Large intestine (tissue), 3 donors: Measurements from ENCODE around the gene ME3. TPM values are rescaled to one million over a fixed set of nuclear protein-coding genes. Genes with fewer than 3 reads are reported as not detected.
A peak's percentile ranks its signal among the peaks of the same experiment; 100 is the strongest.
"Not testable (repeated sequence)": the region's sequence is repeated elsewhere in the genome, so short reads cannot be mapped to it uniquely, and the experiment has no call there.

Experiments
- DNase-seq, 2 donors: peaks; one replicate each; pipeline versions ENCODE4 v3.0.0 to v3.0.0-alpha.2; 2013
- H3K27ac ChIP-seq: one replicate; pipeline ENCODE4 v1.5.1; 2013; ENCODE audit warnings: low read length
- H3K27me3 ChIP-seq: 2 replicates; pipeline ENCODE4 v1.6.1; 2013; ENCODE audit warnings: low read length; ENCODE audit not compliant: control insufficient read depth, insufficient read depth
- H3K36me3 ChIP-seq: 2 replicates; pipeline ENCODE4 v1.6.1; 2013; ENCODE audit warnings: low read length; ENCODE audit not compliant: control insufficient read depth, insufficient read depth
- H3K4me1 ChIP-seq: one replicate; pipeline ENCODE4 v1.6.1; 2013; ENCODE audit warnings: low read length; ENCODE audit not compliant: control insufficient read depth, insufficient read depth
- H3K4me3 ChIP-seq: one replicate; pipeline ENCODE4 v1.5.1; 2013; ENCODE audit warnings: low read length
- H3K9me3 ChIP-seq: one replicate; pipeline ENCODE4 v1.6.1; 2013; ENCODE audit warnings: mild to moderate bottlenecking, low read depth, low read length, moderate library complexity; ENCODE audit not compliant: control insufficient read depth
- WGBS: methylation state at CpG from one replicate; pipeline ENCODE4 v1.1.5; 2013; ENCODE audit warnings: low lambda C conversion rate; ENCODE audit not compliant: insufficient coverage; 5-methylcytosine and 5-hydroxymethylcytosine counted together
- polyA plus RNA-seq: library from polyadenylated mRNA; unstranded; fragments of 120-200 nt; gene quantifications from one replicate; pipeline ENCODE4 v1.2.1, GENCODE V29; 2013

ME3 gene
- polyA plus RNA-seq, 1 donor: 25.0 TPM

- DNase-seq: no peak
- Histone ChIP-seq H3K27ac (no peak overlapping the region), H3K4me3 (no peak overlapping the region), H3K4me1 (peaks cover 23% of the 10 kb centered on the region), H3K9me3 (no peaks in the 10 kb centered on the region), H3K27me3 (no peaks in the 10 kb centered on the region), H3K36me3 (no peaks in the 10 kb centered on the region)
- no CpG with 5 or more reads among the region's 2 CpGs for WGBS
Observed at GRCh38 chr11:86547727-86548126, 124.7 kb downstream of the ME3 start.

- not testable (repeated sequence) for H3K27ac ChIP-seq, DNase-seq, H3K4me3 ChIP-seq, H3K27me3 ChIP-seq, H3K36me3 ChIP-seq, H3K4me1 ChIP-seq, H3K9me3 ChIP-seq
- no CpG with 5 or more reads among the region's 3 CpGs for WGBS
Observed at GRCh38 chr11:86541299-86541698, 131.1 kb downstream of the ME3 start.

GRCh38 chr11:86538223-86538548 lies 134.2 kb downstream of the ME3 start:
- H3K9me3 ChIP-seq: no peaks in the 10 kb centered on the region
- DNase-seq: no peak
- no peaks in the 10 kb centered on the region for H3K36me3 ChIP-seq
- no peaks in the 10 kb centered on the region for H3K4me1 ChIP-seq
- H3K27ac ChIP-seq: no peak overlapping the region
- 79% methylated on average over 2 of the region's 3 CpGs for WGBS
- no peak overlapping the region for H3K4me3 ChIP-seq
- H3K27me3 ChIP-seq: no peaks in the 10 kb centered on the region

- Histone ChIP-seq H3K36me3 (no peaks in the 10 kb centered on the region), H3K4me3 (no peak overlapping the region), H3K27me3 (no peaks in the 10 kb centered on the region), H3K4me1 (no peaks in the 10 kb centered on the region), H3K9me3 (no peaks in the 10 kb centered on the region), H3K27ac (no peak overlapping the region)
- no peak for DNase-seq
Observed at GRCh38 chr11:86537541-86538222, 134.7 kb downstream of the ME3 start.

GRCh38 chr11:86535773-86536172 lies 136.6 kb downstream of the ME3 start:
- no peak overlapping the region for H3K4me3 ChIP-seq
- no peaks in the 10 kb centered on the region for H3K36me3 ChIP-seq
- no peaks in the 10 kb centered on the region for H3K4me1 ChIP-seq
- no peaks in the 10 kb centered on the region for H3K27me3 ChIP-seq
- H3K27ac ChIP-seq: no peak overlapping the region
- DNase-seq: no peak
- no peaks in the 10 kb centered on the region for H3K9me3 ChIP-seq

- H3K27me3 ChIP-seq: no peaks in the 10 kb centered on the region
- H3K27ac ChIP-seq: no peak overlapping the region
- H3K4me1 ChIP-seq: peaks cover 11% of the 10 kb centered on the region
- WGBS: 100% methylated on average over 2 of the region's 2 CpGs
- peaks cover 9% of the 10 kb centered on the region for H3K9me3 ChIP-seq
- H3K4me3 ChIP-seq: no peak overlapping the region
- no peak for DNase-seq
- no peaks in the 10 kb centered on the region for H3K36me3 ChIP-seq
Observed at GRCh38 chr11:86524620-86525352, 147.6 kb downstream of the ME3 start.

GRCh38 chr11:86523738-86524619 lies 148.4 kb downstream of the ME3 start:
- peaks cover 14% of the 10 kb centered on the region for H3K4me1 ChIP-seq
- no peak overlapping the region for H3K4me3 ChIP-seq
- peak in 1 of 2 donors; percentile 45 for DNase-seq
- H3K36me3 ChIP-seq: no peaks in the 10 kb centered on the region
- H3K9me3 ChIP-seq: peaks cover 9% of the 10 kb centered on the region
- no peaks in the 10 kb centered on the region for H3K27me3 ChIP-seq
- no peak overlapping the region for H3K27ac ChIP-seq
- no CpG with 5 or more reads among the region's 5 CpGs for WGBS

GRCh38 chr11:86522512-86522911 lies 149.9 kb downstream of the ME3 start:
- H3K27ac ChIP-seq, H3K27me3 ChIP-seq, H3K4me3 ChIP-seq, DNase-seq, H3K36me3 ChIP-seq, H3K9me3 ChIP-seq: not testable (repeated sequence)
- no CpG with 5 or more reads among the region's 5 CpGs for WGBS
- peaks cover 27% of the 10 kb centered on the region for H3K4me1 ChIP-seq

GRCh38 chr11:86519064-86519911 lies 153.1 kb downstream of the ME3 start:
- Histone ChIP-seq H3K36me3 (no peaks in the 10 kb centered on the region), H3K27me3 (no peaks in the 10 kb centered on the region), H3K9me3 (no peaks in the 10 kb centered on the region), H3K27ac (no peak overlapping the region), H3K4me1 (peaks cover 20% of the 10 kb centered on the region), H3K4me3 (no peak overlapping the region)
- DNase-seq: no peak
- 80% methylated on average over 1 of the region's 5 CpGs for WGBS

- no peak for DNase-seq
- Histone ChIP-seq H3K36me3 (no peaks in the 10 kb centered on the region), H3K4me1 (peaks cover 16% of the 10 kb centered on the region), H3K27ac (peak overlapping the region; percentile 4), H3K4me3 (no peak overlapping the region), H3K27me3 (no peaks in the 10 kb centered on the region), H3K9me3 (no peaks in the 10 kb centered on the region)
- WGBS: 18% methylated on average over 5 of the region's 6 CpGs
Observed at GRCh38 chr11:86518211-86518610, 154.2 kb downstream of the ME3 start.
